HG02571 (cell line): ENCODE results near the gene MEGF6.

ENCODE experiments used
- ATAC-seq: cut with Tn5 transposase; IDR thresholded peaks from one replicate; pipeline ENCODE4 v1.9.1; 2021; ENCODE audit warnings: mild to moderate bottlenecking, moderate library complexity; ENCODE audit not compliant: unreplicated experiment

The MEGF6 gene

GRCh38 chr1:3645247-3645646, 33.9 kb upstream of the MEGF6 start:
- ATAC-seq: no peak

GRCh38 chr1:3644273-3644672, 33.0 kb upstream of the MEGF6 start:
- no peak for ATAC-seq

GRCh38 chr1:3642919-3643675, 31.8 kb upstream of the MEGF6 start:
- ATAC-seq: no peak

- ATAC-seq: no peak
Observed at GRCh38 chr1:3641816-3642215, 30.5 kb upstream of the MEGF6 start.

- no peak for ATAC-seq
Observed at GRCh38 chr1:3641046-3641760, 29.9 kb upstream of the MEGF6 start.

- no peak for ATAC-seq
Observed at GRCh38 chr1:3640121-3640837, 29.0 kb upstream of the MEGF6 start.

GRCh38 chr1:3639397-3639911, 28.1 kb upstream of the MEGF6 start:
- ATAC-seq: no peak

GRCh38 chr1:3638676-3639075, 27.4 kb upstream of the MEGF6 start:
- ATAC-seq: no peak

- ATAC-seq: no peak
Observed at GRCh38 chr1:3638027-3638426, 26.7 kb upstream of the MEGF6 start.

- ATAC-seq: no peak
Observed at GRCh38 chr1:3636531-3636930, 25.2 kb upstream of the MEGF6 start.

- no peak for ATAC-seq
Observed at GRCh38 chr1:3636080-3636479, 24.8 kb upstream of the MEGF6 start.

GRCh38 chr1:3634059-3634800, 22.9 kb upstream of the MEGF6 start:
- ATAC-seq: no peak

- ATAC-seq: no peak
Observed at GRCh38 chr1:3633344-3634058, 22.2 kb upstream of the MEGF6 start.

- ATAC-seq: no peak
Observed at GRCh38 chr1:3632716-3633343, 21.5 kb upstream of the MEGF6 start.

GRCh38 chr1:3632298-3632697, 21.0 kb upstream of the MEGF6 start:
- ATAC-seq: no peak

GRCh38 chr1:3631320-3632260, 20.3 kb upstream of the MEGF6 start:
- no peak for ATAC-seq

- no peak for ATAC-seq
Observed at GRCh38 chr1:3630914-3631313, 19.6 kb upstream of the MEGF6 start.

GRCh38 chr1:3630161-3630611, 18.9 kb upstream of the MEGF6 start:
- ATAC-seq: no peak
